NCI-H345 treated with DMSO at 0.1 percent for 48 hours (cell line): ENCODE measurements around the gene GRIN2B.
A peak's percentile ranks its signal among the peaks of the same experiment; 100 is the strongest.

Source experiments
- DNase-seq: peaks from one replicate; lab custom pipeline; 2025; ENCODE audit not compliant: unreplicated experiment; lab: John Stamatoyannopoulos, UW

Gene GRIN2B

GRCh38 chr12:13959131-13959723 is 22.2 kb downstream of the GRIN2B start:
- no peak for DNase-seq

GRCh38 chr12:13957576-13957975 is 23.8 kb downstream of the GRIN2B start:
- no peak for DNase-seq

GRCh38 chr12:13956060-13956590 is 25.3 kb downstream of the GRIN2B start:
- no peak for DNase-seq

GRCh38 chr12:13952096-13952495 is 29.3 kb downstream of the GRIN2B start:
- no peak for DNase-seq

- DNase-seq: no peak
Observed at GRCh38 chr12:13950502-13950901, 30.9 kb downstream of the GRIN2B start.

- no peak for DNase-seq
Observed at GRCh38 chr12:13948621-13949020, 32.8 kb downstream of the GRIN2B start.

GRCh38 chr12:13947276-13947946 is 34.0 kb downstream of the GRIN2B start:
- no peak for DNase-seq

GRCh38 chr12:13945641-13946040 is 35.8 kb downstream of the GRIN2B start:
- DNase-seq: no peak

- DNase-seq: no peak
Observed at GRCh38 chr12:13945236-13945635, 36.2 kb downstream of the GRIN2B start.

GRCh38 chr12:13942826-13943225 is 38.6 kb downstream of the GRIN2B start:
- DNase-seq: no peak

- DNase-seq: peak; percentile 69
Observed at GRCh38 chr12:13941258-13942249, 39.8 kb downstream of the GRIN2B start.

GRCh38 chr12:13940335-13940865 is 41.0 kb downstream of the GRIN2B start:
- DNase-seq: no peak

GRCh38 chr12:13937735-13938134 is 43.7 kb downstream of the GRIN2B start:
- DNase-seq: no peak

- no peak for DNase-seq
Observed at GRCh38 chr12:13935169-13935568, 46.2 kb downstream of the GRIN2B start.
